ENCODE data around the gene LMCD1.

Gene LMCD1

DNA sequence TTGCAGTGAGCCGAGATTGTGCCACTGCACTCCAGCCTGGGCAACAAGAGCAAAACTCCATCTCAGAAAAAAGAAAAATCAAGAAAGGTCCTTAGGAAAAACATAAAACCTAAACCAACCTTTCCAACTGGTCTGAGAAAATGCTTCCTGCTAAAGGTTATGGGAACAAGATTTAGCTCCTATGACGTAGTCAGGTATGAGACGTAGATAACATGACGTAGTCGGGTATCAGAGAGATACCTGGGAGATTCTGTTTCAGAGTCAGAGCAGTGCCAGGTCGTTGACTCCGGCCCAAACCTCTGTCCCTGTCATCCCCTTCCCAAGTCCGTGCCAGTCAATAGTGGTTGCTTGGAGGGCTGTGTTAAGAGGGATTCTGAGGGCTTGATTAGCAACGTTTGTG, 39.9 kb downstream of the LMCD1 start:
- no peak for DNase-seq
- Histone ChIP-seq H3K79me1 (replicated peaks; ENCODE audit: low read length, poor library complexity, severe bottlenecking) (peaks cover 38% of the 10 kb centered on the region), H3K18ac (ENCODE audit: low read depth in 1 of 2, low read length in 2 of 2) (peak overlapping the region; percentile 11 to 62), H2AK5ac (ENCODE audit: low read length, severe bottlenecking) (no peak overlapping the region), H3K9ac (ENCODE audit: low read length) (no peak overlapping the region), H3K4ac (ENCODE audit: low read depth in 1 of 2, low read length in 2 of 2) (no peak overlapping the region), H3K23ac (ENCODE audit: low read length in 2 of 2) (no peak overlapping the region), H4K91ac (ENCODE audit: low read length) (no peak overlapping the region), H3K9me3 (ENCODE audit: control insufficient read depth, low read length) (no peaks in the 10 kb centered on the region), H3K4me2 (ENCODE audit: low read length, poor library complexity, severe bottlenecking) (no peak overlapping the region), H4K8ac (ENCODE audit: low read length) (no peak overlapping the region), H3K14ac (ENCODE audit: low read length in 2 of 2) (no peak overlapping the region), H2BK12ac (ENCODE audit: low read length in 2 of 2) (peak overlapping the region in 1 of 2 experiments; percentile 57), H3K36me3 (ENCODE audit: control insufficient read depth in 1 of 2, insufficient read depth in 2 of 2, low read depth in 1 of 2, low read length in 2 of 2) (peaks cover 69 to 72% of the 10 kb centered on the region in 2 experiments), H3K27ac (ENCODE audit: low read length, poor library complexity, severe bottlenecking) (no peak overlapping the region), H2BK120ac (ENCODE audit: low read depth, low read length) (no peak overlapping the region), H3K4me3 (ENCODE audit: insufficient read depth in 1 of 2, low read depth in 1 of 2, low read length in 2 of 2) (no peak overlapping the region), H2AFZ (ENCODE audit: low read depth, low read length) (no peak overlapping the region), H2BK15ac (ENCODE audit: low read depth, poor library complexity, severe bottlenecking) (no peak overlapping the region), H3K4me1 (ENCODE audit: control insufficient read depth, insufficient read depth, low read depth, low read length) (peaks cover 6% of the 10 kb centered on the region), H3K27me3 (ENCODE audit: control insufficient read depth in 1 of 2, insufficient read depth in 1 of 2, low read length in 2 of 2) (no peaks in the 10 kb centered on the region), H2BK5ac (ENCODE audit: low read depth, low read length, poor library complexity, severe bottlenecking) (peak overlapping the region; percentile 39)
- 95% methylated on average over 8 of the region's 9 CpGs for WGBS

DNA sequence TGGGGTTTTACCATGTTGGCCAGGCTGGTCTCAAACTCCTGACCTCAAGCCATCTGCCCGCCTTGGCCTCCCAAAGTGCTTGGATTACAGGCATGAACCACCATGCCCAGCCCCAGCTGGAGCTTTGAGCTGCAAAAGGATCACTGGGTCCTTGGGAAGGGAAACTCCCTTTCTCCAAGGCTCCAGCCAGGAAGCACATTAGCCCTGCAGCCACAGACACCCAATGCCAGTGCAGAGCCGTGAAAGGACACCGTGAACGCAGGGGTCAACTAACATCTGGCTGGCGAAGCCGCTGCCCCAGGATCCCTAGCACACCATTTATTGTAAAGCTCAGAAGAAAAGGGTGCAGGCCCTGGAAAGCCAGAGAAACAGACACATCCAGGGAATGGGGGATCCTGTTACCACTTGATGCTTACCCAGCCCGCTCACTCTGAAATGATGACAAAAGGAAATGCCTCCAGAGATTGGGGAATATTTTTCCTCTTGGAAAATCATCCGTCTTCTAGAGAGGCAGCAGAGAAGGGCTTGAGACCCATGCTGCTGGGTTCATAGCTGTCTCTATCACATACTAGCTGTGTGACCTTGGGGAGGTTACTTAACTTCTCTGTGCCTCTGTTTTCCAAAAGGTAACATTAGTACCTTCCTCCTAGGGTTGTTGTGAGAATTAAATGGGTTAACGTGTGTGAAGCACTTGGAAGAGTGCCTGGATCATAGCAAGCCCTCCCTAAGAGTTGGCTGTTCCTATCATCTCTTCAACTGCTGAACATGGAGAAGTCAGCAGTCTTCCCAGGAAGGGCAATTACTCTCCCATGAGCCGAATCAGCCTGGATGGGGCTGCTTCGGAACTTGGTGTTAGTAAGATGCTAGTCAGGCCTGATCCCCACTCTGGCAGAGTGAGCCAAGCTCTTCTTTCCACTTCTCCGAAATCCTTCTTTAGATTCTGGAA, 40.8 kb downstream of the LMCD1 start:
- no peak for DNase-seq
- Histone ChIP-seq H3K27ac (ENCODE audit: low read length, poor library complexity, severe bottlenecking) (no peak overlapping the region), H3K4me3 (ENCODE audit: insufficient read depth in 1 of 2, low read depth in 1 of 2, low read length in 2 of 2) (no peak overlapping the region), H2AK5ac (ENCODE audit: low read length, severe bottlenecking) (no peak overlapping the region), H4K8ac (ENCODE audit: low read length) (no peak overlapping the region), H3K4me1 (ENCODE audit: control insufficient read depth, insufficient read depth, low read depth, low read length) (peaks cover 6% of the 10 kb centered on the region), H2AFZ (ENCODE audit: low read depth, low read length) (no peak overlapping the region), H3K4me2 (ENCODE audit: low read length, poor library complexity, severe bottlenecking) (no peak overlapping the region), H3K27me3 (ENCODE audit: control insufficient read depth in 1 of 2, insufficient read depth in 1 of 2, low read length in 2 of 2) (no peaks in the 10 kb centered on the region), H3K18ac (ENCODE audit: low read depth in 1 of 2, low read length in 2 of 2) (peak overlapping the region in 1 of 2 experiments; percentile 21), H3K14ac (ENCODE audit: low read length in 2 of 2) (no peak overlapping the region), H4K91ac (ENCODE audit: low read length) (no peak overlapping the region), H3K9ac (ENCODE audit: low read length) (peak overlapping the region; percentile 16), H2BK12ac (ENCODE audit: low read length in 2 of 2) (peak overlapping the region in 1 of 2 experiments; percentile 37), H3K9me3 (ENCODE audit: control insufficient read depth, low read length) (no peaks in the 10 kb centered on the region), H2BK5ac (ENCODE audit: low read depth, low read length, poor library complexity, severe bottlenecking) (no peak overlapping the region), H3K36me3 (ENCODE audit: control insufficient read depth in 1 of 2, insufficient read depth in 2 of 2, low read depth in 1 of 2, low read length in 2 of 2) (peaks cover 65 to 70% of the 10 kb centered on the region in 2 experiments), H3K23ac (ENCODE audit: low read length in 2 of 2) (no peak overlapping the region), H3K4ac (ENCODE audit: low read depth in 1 of 2, low read length in 2 of 2) (no peak overlapping the region), H3K79me1 (replicated peaks; ENCODE audit: low read length, poor library complexity, severe bottlenecking) (peaks cover 34% of the 10 kb centered on the region), H2BK15ac (ENCODE audit: low read depth, poor library complexity, severe bottlenecking) (no peak overlapping the region), H2BK120ac (ENCODE audit: low read depth, low read length) (no peak overlapping the region)
- 95% methylated on average over 11 of the region's 12 CpGs for WGBS

- WGBS, result over 99% methylated on average over 4 of the region's 4 CpGs
- Histone ChIP-seq H3K79me1 (replicated peaks; ENCODE audit: low read length, poor library complexity, severe bottlenecking) (peaks cover 23% of the 10 kb centered on the region), H3K4me2 (ENCODE audit: low read length, poor library complexity, severe bottlenecking) (no peak overlapping the region), H3K9ac (ENCODE audit: low read length) (no peak overlapping the region), H3K4me3 (ENCODE audit: insufficient read depth in 1 of 2, low read depth in 1 of 2, low read length in 2 of 2) (no peak overlapping the region), H3K18ac (ENCODE audit: low read depth in 1 of 2, low read length in 2 of 2) (no peak overlapping the region), H3K4ac (ENCODE audit: low read depth in 1 of 2, low read length in 2 of 2) (no peak overlapping the region), H3K4me1 (ENCODE audit: control insufficient read depth, insufficient read depth, low read depth, low read length) (no peaks in the 10 kb centered on the region), H3K14ac (ENCODE audit: low read length in 2 of 2) (no peak overlapping the region), H3K23ac (ENCODE audit: low read length in 2 of 2) (no peak overlapping the region), H2AFZ (ENCODE audit: low read depth, low read length) (no peak overlapping the region), H3K27me3 (ENCODE audit: control insufficient read depth in 1 of 2, insufficient read depth in 1 of 2, low read length in 2 of 2) (no peaks in the 10 kb centered on the region), H2BK15ac (ENCODE audit: low read depth, poor library complexity, severe bottlenecking) (no peak overlapping the region), H2AK5ac (ENCODE audit: low read length, severe bottlenecking) (no peak overlapping the region), H4K91ac (ENCODE audit: low read length) (no peak overlapping the region), H4K8ac (ENCODE audit: low read length) (no peak overlapping the region), H2BK120ac (ENCODE audit: low read depth, low read length) (no peak overlapping the region), H2BK12ac (ENCODE audit: low read length in 2 of 2) (no peak overlapping the region), H3K9me3 (ENCODE audit: control insufficient read depth, low read length) (no peaks in the 10 kb centered on the region), H3K27ac (ENCODE audit: low read length, poor library complexity, severe bottlenecking) (no peak overlapping the region), H2BK5ac (ENCODE audit: low read depth, low read length, poor library complexity, severe bottlenecking) (no peak overlapping the region), H3K36me3 (ENCODE audit: control insufficient read depth in 1 of 2, insufficient read depth in 2 of 2, low read depth in 1 of 2, low read length in 2 of 2) (peaks cover 58 to 72% of the 10 kb centered on the region in 2 experiments)
- no peak for DNase-seq
Measured at GRCh38 chr3:8546609-8547008, 45.0 kb downstream of the LMCD1 start.

DNA sequence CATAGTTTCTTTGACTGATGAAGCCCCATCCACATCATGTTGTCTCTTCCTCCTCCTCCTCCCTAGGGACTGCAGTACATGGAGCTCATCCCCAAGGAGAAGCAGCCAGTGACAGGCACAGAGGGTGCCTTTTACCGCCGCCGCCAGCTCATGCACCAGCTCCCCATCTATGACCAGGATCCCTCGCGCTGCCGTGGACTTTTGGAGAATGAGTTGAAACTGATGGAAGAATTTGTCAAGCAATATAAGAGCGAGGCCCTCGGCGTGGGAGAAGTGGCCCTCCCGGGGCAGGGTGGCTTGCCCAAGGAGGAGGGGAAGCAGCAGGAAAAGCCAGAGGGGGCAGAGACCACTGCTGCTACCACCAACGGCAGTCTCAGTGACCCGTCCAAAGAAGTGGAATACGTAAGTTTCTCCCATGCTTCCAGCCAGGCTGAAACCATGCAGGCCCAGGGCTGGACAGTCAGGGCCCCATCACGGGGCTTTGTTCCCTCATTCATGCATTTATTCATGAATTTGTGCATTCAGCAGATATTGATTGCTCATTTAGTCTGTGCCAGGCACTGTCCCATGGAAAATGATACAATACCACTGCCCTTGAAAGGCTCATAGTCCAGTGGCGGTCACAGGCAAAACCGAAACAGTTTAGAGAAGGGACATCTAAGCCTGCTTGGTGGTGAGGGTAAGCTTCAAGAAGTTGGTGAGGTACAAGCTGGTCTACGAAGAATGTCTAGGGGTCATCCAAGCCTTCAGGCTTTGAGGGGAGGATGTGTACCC, 47.1 kb downstream of the LMCD1 start:
- H2BK15ac ChIP-seq (ENCODE audit: low read depth, poor library complexity, severe bottlenecking), result no peak overlapping the region
- H3K79me1 ChIP-seq (replicated peaks; ENCODE audit: low read length, poor library complexity, severe bottlenecking), result peaks cover 28% of the 10 kb centered on the region
- H3K36me3 ChIP-seq (ENCODE audit: control insufficient read depth in 1 of 2, insufficient read depth in 2 of 2, low read depth in 1 of 2, low read length in 2 of 2), result peaks cover 55 to 71% of the 10 kb centered on the region in 2 experiments
- peaks cover 4% of the 10 kb centered on the region for H3K4me1 ChIP-seq (ENCODE audit: control insufficient read depth, insufficient read depth, low read depth, low read length)
- no peak overlapping the region for H2AFZ ChIP-seq (ENCODE audit: low read depth, low read length)
- no peak overlapping the region for H4K8ac ChIP-seq (ENCODE audit: low read length)
- no peak overlapping the region for H3K27ac ChIP-seq (ENCODE audit: low read length, poor library complexity, severe bottlenecking)
- no peak overlapping the region for H2BK5ac ChIP-seq (ENCODE audit: low read depth, low read length, poor library complexity, severe bottlenecking)
- no peak overlapping the region for H4K91ac ChIP-seq (ENCODE audit: low read length)
- WGBS, result 97% methylated on average over 17 of the region's 17 CpGs
- no peak overlapping the region for H3K4ac ChIP-seq (ENCODE audit: low read depth in 1 of 2, low read length in 2 of 2)
- H3K14ac ChIP-seq (ENCODE audit: low read length in 2 of 2), result no peak overlapping the region
- no peak overlapping the region for H3K4me2 ChIP-seq (ENCODE audit: low read length, poor library complexity, severe bottlenecking)
- no peak overlapping the region for H2AK5ac ChIP-seq (ENCODE audit: low read length, severe bottlenecking)
- no peak overlapping the region for H3K4me3 ChIP-seq (ENCODE audit: insufficient read depth in 1 of 2, low read depth in 1 of 2, low read length in 2 of 2)
- H3K9ac ChIP-seq (ENCODE audit: low read length), result no peak overlapping the region
- no peak overlapping the region for H2BK120ac ChIP-seq (ENCODE audit: low read depth, low read length)
- no peak overlapping the region for H3K18ac ChIP-seq (ENCODE audit: low read depth in 1 of 2, low read length in 2 of 2)
- H3K23ac ChIP-seq (ENCODE audit: low read length in 2 of 2), result no peak overlapping the region
- no peaks in the 10 kb centered on the region for H3K27me3 ChIP-seq (ENCODE audit: control insufficient read depth in 1 of 2, insufficient read depth in 1 of 2, low read length in 2 of 2)
- H2BK12ac ChIP-seq (ENCODE audit: low read length in 2 of 2), result no peak overlapping the region
- H3K9me3 ChIP-seq (ENCODE audit: control insufficient read depth, low read length), result no peaks in the 10 kb centered on the region
- no peak for DNase-seq

All from mesenchymal stem cell (in vitro differentiated cells and primary cell).